Mucosa of rectum (tissue), 2 donors: Measurements from ENCODE around the gene TLR3.

Source experiments
- H3K27ac ChIP-seq, 2 donors: one replicate each; pipeline ENCODE4 v1.7.0; 2013; ENCODE audit warnings: inconsistent platforms in 2 of 2, low read depth in 2 of 2, low read length in 2 of 2
- H3K27me3 ChIP-seq, 2 donors: one replicate each; pipeline ENCODE4 v1.7.0; 2013; ENCODE audit warnings: low read length in 2 of 2; ENCODE audit not compliant: control insufficient read depth in 2 of 2, insufficient read depth in 2 of 2
- H3K36me3 ChIP-seq, 2 donors: one replicate each; pipeline ENCODE4 v1.7.0; 2013; ENCODE audit warnings: low read length in 2 of 2; ENCODE audit not compliant: control insufficient read depth in 2 of 2, insufficient read depth in 2 of 2
- H3K4me1 ChIP-seq, 2 donors: one replicate each; pipeline ENCODE4 v1.7.0; 2013; ENCODE audit warnings: low read length in 2 of 2, mild to moderate bottlenecking in 1 of 2; ENCODE audit not compliant: control insufficient read depth in 2 of 2, insufficient read depth in 2 of 2
- H3K4me3 ChIP-seq, 2 donors: one replicate each; pipeline ENCODE4 v1.7.0; 2013; ENCODE audit warnings: low read length in 2 of 2
- H3K9ac ChIP-seq, 2 donors: one replicate each; pipeline ENCODE4 v1.7.0; 2013; ENCODE audit warnings: low read length in 2 of 2, low read depth in 1 of 2, mild to moderate bottlenecking in 1 of 2
- H3K9me3 ChIP-seq, 2 donors: one replicate each; pipeline ENCODE4 v1.7.0; 2013; ENCODE audit warnings: low read length in 2 of 2; ENCODE audit not compliant: control insufficient read depth in 2 of 2
- donor health status: healthy.
- donor health status: Normal muscosa, but diverticular disease.

TLR3 gene

GRCh38 chr4:186074189-186074588 lies 5.2 kb downstream of the TLR3 start:
- no peak overlapping the region for H3K4me3 ChIP-seq
- H3K27me3 ChIP-seq = no peaks in the 10 kb centered on the region
- no peaks in the 10 kb centered on the region for H3K9me3 ChIP-seq
- H3K4me1 ChIP-seq = peaks cover 0 to 5% of the 10 kb centered on the region in 2 donors
- peaks cover 3 to 5% of the 10 kb centered on the region in 2 donors for H3K36me3 ChIP-seq
- H3K27ac ChIP-seq = no peak overlapping the region
- H3K9ac ChIP-seq = no peak overlapping the region

GRCh38 chr4:186078981-186079638 lies 10.2 kb downstream of the TLR3 start:
- Histone ChIP-seq H3K9me3 (no peaks in the 10 kb centered on the region), H3K4me3 (no peak overlapping the region), H3K27ac (no peak overlapping the region), H3K36me3 (peaks cover 5 to 9% of the 10 kb centered on the region in 2 donors), H3K9ac (no peak overlapping the region), H3K4me1 (no peaks in the 10 kb centered on the region), H3K27me3 (no peaks in the 10 kb centered on the region)

DNA sequence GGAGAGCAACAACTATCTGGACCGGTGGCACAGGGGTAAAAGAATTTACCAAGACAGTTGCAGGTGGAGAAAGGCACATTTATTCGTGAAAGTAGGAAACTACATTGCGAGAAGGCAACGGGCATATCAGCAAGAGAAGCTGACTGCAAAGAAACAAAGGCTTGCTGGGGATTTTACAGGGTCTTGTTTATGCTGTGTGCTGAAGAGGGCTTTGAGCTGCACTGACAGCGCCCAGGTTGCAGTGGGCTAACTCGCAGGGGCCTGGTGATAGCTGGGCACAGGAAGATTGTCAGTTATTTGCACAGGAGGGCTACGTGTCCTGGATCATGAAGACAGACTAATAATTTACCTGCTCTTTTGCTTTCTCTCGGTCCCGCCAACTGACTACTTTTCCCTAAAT lies 10.7 kb downstream of the TLR3 start:
- Histone ChIP-seq H3K4me1 (no peaks in the 10 kb centered on the region), H3K9me3 (no peaks in the 10 kb centered on the region), H3K27me3 (no peaks in the 10 kb centered on the region), H3K27ac (no peak overlapping the region), H3K4me3 (no peak overlapping the region), H3K9ac (no peak overlapping the region), H3K36me3 (peaks cover 5 to 9% of the 10 kb centered on the region in 2 donors)

GRCh38 chr4:186081202-186081807 lies 12.3 kb downstream of the TLR3 start:
- no peak overlapping the region for H3K4me3 ChIP-seq
- H3K36me3 ChIP-seq = peaks cover 5 to 9% of the 10 kb centered on the region in 2 donors
- H3K27me3 ChIP-seq = no peaks in the 10 kb centered on the region
- H3K9ac ChIP-seq = peak overlapping the region in 1 of 2 donors; percentile 30
- no peaks in the 10 kb centered on the region for H3K9me3 ChIP-seq
- H3K4me1 ChIP-seq = no peaks in the 10 kb centered on the region
- H3K27ac ChIP-seq = peak overlapping the region in 1 of 2 donors; percentile 38

DNA sequence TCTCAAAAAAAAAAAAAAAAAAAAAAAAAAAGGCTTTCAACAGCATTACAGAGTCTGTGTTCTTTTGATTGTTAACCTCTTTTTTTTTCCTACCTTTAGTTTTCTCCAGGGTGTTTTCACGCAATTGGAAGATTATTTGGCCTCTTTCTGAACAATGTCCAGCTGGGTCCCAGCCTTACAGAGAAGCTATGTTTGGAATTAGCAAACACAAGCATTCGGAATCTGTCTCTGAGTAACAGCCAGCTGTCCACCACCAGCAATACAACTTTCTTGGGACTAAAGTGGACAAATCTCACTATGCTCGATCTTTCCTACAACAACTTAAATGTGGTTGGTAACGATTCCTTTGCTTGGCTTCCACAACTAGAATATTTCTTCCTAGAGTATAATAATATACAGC lies 13.3 kb downstream of the TLR3 start:
- Histone ChIP-seq H3K4me1 (no peaks in the 10 kb centered on the region), H3K27ac (no peak overlapping the region), H3K4me3 (no peak overlapping the region), H3K9me3 (no peaks in the 10 kb centered on the region), H3K9ac (no peak overlapping the region), H3K27me3 (no peaks in the 10 kb centered on the region), H3K36me3 (peaks cover 2 to 9% of the 10 kb centered on the region in 2 donors)

DNA sequence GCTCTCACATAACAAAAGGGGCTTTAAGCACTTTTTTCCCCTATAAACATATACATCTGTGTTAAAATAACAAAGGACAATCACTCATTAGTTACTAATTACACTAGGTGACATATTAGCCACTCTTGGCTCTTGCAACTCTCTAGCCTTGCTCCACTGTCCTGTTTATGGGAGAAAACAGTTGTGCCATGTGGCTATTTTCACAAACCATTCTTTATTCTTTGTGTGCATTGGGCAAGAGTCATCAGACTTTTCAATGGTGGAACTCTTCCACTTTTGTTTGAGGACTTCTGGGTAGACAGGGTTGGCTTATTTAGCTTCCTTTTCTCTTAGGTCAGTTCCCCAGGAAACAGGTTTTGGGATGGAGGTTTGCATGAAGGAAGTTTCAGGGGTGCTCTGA lies 19.6 kb downstream of the TLR3 start:
- Histone ChIP-seq H3K27ac (no peak overlapping the region), H3K9me3 (no peaks in the 10 kb centered on the region), H3K9ac (no peak overlapping the region), H3K36me3 (no peaks in the 10 kb centered on the region), H3K27me3 (no peaks in the 10 kb centered on the region), H3K4me3 (no peak overlapping the region), H3K4me1 (no peaks in the 10 kb centered on the region)

DNA sequence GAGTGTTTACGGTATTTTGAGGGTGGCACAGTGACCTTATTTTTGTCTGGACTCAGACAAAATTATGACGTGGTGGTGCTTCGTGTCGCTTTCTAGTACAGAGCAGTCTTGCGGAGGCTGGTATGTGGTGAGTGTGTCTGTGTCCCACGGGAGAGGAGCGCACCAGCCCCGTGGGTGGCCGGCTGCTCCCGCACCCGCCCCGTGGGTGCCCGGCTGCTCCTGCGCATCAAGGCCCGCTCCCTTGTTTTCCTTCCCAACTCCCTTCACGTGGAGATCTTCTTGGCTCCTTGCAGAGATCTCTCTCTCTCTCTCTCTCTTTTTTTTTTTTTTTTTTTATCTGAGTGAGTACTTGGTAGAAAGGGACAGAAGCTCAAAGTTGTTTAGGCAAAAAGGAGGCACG lies 23.3 kb downstream of the TLR3 start:
- Histone ChIP-seq H3K4me3 (no peak overlapping the region), H3K27me3 (no peaks in the 10 kb centered on the region), H3K9ac (no peak overlapping the region), H3K4me1 (no peaks in the 10 kb centered on the region), H3K36me3 (no peaks in the 10 kb centered on the region), H3K27ac (no peak overlapping the region), H3K9me3 (no peaks in the 10 kb centered on the region)

GRCh38 chr4:186095406-186095805 lies 26.4 kb downstream of the TLR3 start:
- H3K4me1 ChIP-seq = no peaks in the 10 kb centered on the region
- no peaks in the 10 kb centered on the region for H3K9me3 ChIP-seq
- peak overlapping the region in 1 of 2 donors; percentile 38 for H3K4me3 ChIP-seq
- no peak overlapping the region for H3K27ac ChIP-seq
- H3K9ac ChIP-seq = no peak overlapping the region
- no peaks in the 10 kb centered on the region for H3K27me3 ChIP-seq
- no peaks in the 10 kb centered on the region for H3K36me3 ChIP-seq

- H3K4me3 ChIP-seq = no peak overlapping the region
- no peaks in the 10 kb centered on the region for H3K27me3 ChIP-seq
- no peaks in the 10 kb centered on the region for H3K36me3 ChIP-seq
- no peak overlapping the region for H3K27ac ChIP-seq
- no peak overlapping the region for H3K9ac ChIP-seq
- no peaks in the 10 kb centered on the region for H3K9me3 ChIP-seq
- H3K4me1 ChIP-seq = no peaks in the 10 kb centered on the region
Observed at GRCh38 chr4:186096681-186097165, 27.8 kb downstream of the TLR3 start.

DNA sequence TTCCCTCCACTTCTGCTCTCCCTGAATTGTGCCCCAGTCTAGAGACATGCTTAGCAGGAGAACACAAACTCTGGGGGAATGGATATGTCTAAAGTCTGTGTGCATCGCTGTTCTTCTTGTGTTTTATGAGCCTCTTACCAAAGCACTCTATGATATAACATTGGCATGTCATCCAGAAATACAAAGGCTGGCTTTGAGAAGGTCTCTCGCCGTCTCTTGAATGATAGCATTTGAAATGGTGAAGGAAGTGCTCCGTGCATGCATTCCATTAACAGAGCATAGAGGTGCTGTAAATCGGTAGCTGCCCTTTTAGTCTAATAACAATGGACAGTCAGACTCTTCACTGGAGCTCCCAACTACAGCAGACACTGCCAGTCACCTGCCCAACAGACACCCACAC lies 28.4 kb downstream of the TLR3 start:
- no peaks in the 10 kb centered on the region for H3K36me3 ChIP-seq
- H3K9ac ChIP-seq = no peak overlapping the region
- no peak overlapping the region for H3K4me3 ChIP-seq
- no peaks in the 10 kb centered on the region for H3K4me1 ChIP-seq
- H3K27ac ChIP-seq = no peak overlapping the region
- H3K9me3 ChIP-seq = no peaks in the 10 kb centered on the region
- H3K27me3 ChIP-seq = no peaks in the 10 kb centered on the region
